Panc1 (cell line): ENCODE measurements around the gene KLHDC8A. TPM values are rescaled to one million over a fixed set of nuclear protein-coding genes. Genes with fewer than 3 reads are reported as not detected.

Experiments used
- ATAC-seq: fragments of 200-7000 bp; cut with Tn5 transposase; 2 replicates; pipeline ENCODE4 v1.9.1; 2020; ENCODE audit warnings: mild to moderate bottlenecking, moderate library complexity
- BruUV-seq: library from RNA; stranded (reverse); fragments of 400-500 nt; replicated peaks from 2 replicates; lab custom pipeline; 2021; lab: Mats Ljungman, UMichigan
- CTCF ChIA-PET: fragments of 300-600 bp; sonication (Branson Sonifier 250); formaldehyde crosslinking; loops from one replicate; lab custom pipeline; 2022; ENCODE audit warnings: antibody characterized with exemption; lab: Charles Lee
- POLR2A ChIA-PET: fragments of 300-600 bp; sonication (Branson Sonifier 250); formaldehyde crosslinking; loops from one replicate; lab custom pipeline; 2022; ENCODE audit warnings: antibody characterized with exemption; lab: Charles Lee
- DNase-seq: peaks from one replicate; pipeline ENCODE4 v3.0.0-alpha.2; 2010; ENCODE audit warnings: low read depth, low spot score
- H3K27ac ChIP-seq: 2 replicates; pipeline ENCODE4 v1.5.1; 2011; ENCODE audit warnings: mild to moderate bottlenecking, low read length, inconsistent platforms
- H3K27me3 ChIP-seq: fragments of 200-500 bp; sonication (Bioruptor generic); 2 replicates; pipeline ENCODE4 v1.6.0; 2014; ENCODE audit warnings: low read length, inconsistent platforms; ENCODE audit not compliant: control insufficient read depth, insufficient read depth
- H3K36me3 ChIP-seq: fragments of 200-500 bp; sonication (Bioruptor generic); 2 replicates; pipeline ENCODE4 v1.5.1; 2014; ENCODE audit warnings: inconsistent platforms, mild to moderate bottlenecking, low read length, moderate library complexity; ENCODE audit not compliant: control insufficient read depth, insufficient read depth
- H3K4me1 ChIP-seq: 2 replicates; pipeline ENCODE4 v1.5.1; 2011; ENCODE audit warnings: inconsistent platforms, mild to moderate bottlenecking, low read length, moderate library complexity; ENCODE audit not compliant: control insufficient read depth, insufficient read depth
- H3K4me3 ChIP-seq, 2 experiments: 2 replicates each; pipeline ENCODE4 v1.5.1; 2011 to 2012; ENCODE audit warnings: low read depth in 2 of 2, low read length in 2 of 2, mild to moderate bottlenecking in 2 of 2, inconsistent platforms in 1 of 2, moderate library complexity in 1 of 2
- H3K9me3 ChIP-seq: fragments of 200-500 bp; sonication (Bioruptor generic); 2 replicates; pipeline ENCODE4 v1.5.1; 2014; ENCODE audit warnings: low read depth, mild to moderate bottlenecking, inconsistent platforms, low read length, moderate library complexity; ENCODE audit not compliant: control insufficient read depth, insufficient read depth
- POLR2AphosphoS5 ChIP-seq: IDR thresholded peaks from 2 replicates; pipeline ENCODE4 v1.6.1; 2012; ENCODE audit warnings: mild to moderate bottlenecking, low read depth, low read length, moderate library complexity
- SIN3A ChIP-seq: IDR thresholded peaks from 2 replicates; pipeline ENCODE4 v1.6.1; 2012; ENCODE audit warnings: low read depth, mild to moderate bottlenecking, low read length, moderate library complexity, borderline replicate concordance; ENCODE audit not compliant: insufficient read depth
- TCF7L2 ChIP-seq: IDR thresholded peaks from 2 replicates; pipeline ENCODE4 v1.6.1; 2011; ENCODE audit warnings: mild to moderate bottlenecking, low read depth, low read length, inconsistent platforms
- in situ Hi-C: cut with HindIII; loops from 2 replicates; pipeline ENCODE4 v1.10.0; 2016; ENCODE audit warnings: low sequenced_read_pairs, low pct_unique_long_range_greater_than_20kb
- intact Hi-C: fragments of 100-400 bp; cut with micrococcal nuclease; formaldehyde crosslinking; loops from one replicate; pipeline ENCODE4 v1.10.0; 2022; ENCODE audit not compliant: unreplicated experiment
- total RNA-seq: library from RNA; stranded (reverse); gene quantifications from one replicate; pipeline ENCODE4 v1.2.1, GENCODE V29; 2021; ENCODE audit not compliant: unreplicated experiment
- TF ChIP-seq, protein P1 (sequence below), 2 experiments: IDR thresholded peaks; 2 replicates each; pipeline ENCODE4 v1.6.1; 2011 to 2012; ENCODE audit warnings: low read depth in 2 of 2, control low read depth in 1 of 2, low read length in 1 of 2, mild to moderate bottlenecking in 1 of 2, moderate library complexity in 1 of 2; ENCODE audit not compliant: insufficient read depth in 1 of 2
- TF ChIP-seq, protein P2 (sequence below): fragments of 450-650 bp; IDR thresholded peaks from 2 replicates; pipeline ENCODE4 v1.5.1; 2017; ENCODE audit warnings: mild to moderate bottlenecking

The KLHDC8A gene
- total RNA-seq, 1 experiment from 2014 or later = 0.31 TPM

DNA sequence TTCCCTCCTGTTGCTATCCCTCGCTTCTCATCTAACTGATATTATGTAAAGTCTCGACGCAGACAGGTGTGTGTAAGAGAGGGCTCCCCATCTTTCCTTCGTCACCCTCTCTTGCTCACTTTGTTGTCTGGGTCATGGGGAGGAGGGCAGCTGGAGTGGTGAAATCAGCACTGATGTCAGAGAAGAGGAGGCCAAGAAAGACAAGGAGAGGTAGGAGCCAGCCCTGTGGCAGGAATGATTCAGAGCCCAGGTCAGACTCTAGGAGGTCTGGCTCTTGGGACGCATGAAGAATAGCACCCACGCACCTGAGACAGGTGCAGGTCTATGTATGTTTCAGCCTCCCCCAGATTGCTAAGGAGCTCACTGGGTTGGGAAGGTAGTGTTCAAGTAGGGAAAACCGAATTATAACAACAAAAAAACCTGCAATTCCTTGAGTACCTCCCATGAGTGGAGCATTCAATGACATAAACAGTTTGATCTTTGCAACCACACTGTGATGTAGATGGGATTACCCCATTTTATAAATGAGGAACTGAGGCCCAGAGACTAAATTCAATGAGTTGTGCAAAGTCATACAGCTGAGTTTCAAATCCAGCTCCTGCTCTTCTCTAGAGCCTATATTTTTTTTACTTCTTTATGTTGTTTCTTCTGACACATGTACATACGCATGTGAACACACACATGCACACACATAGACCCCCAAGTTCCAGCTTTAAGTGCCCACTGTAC, 45.6 kb downstream of the KLHDC8A start:
- H3K27me3 ChIP-seq = no peaks in the 10 kb centered on the region
- peaks cover 41% of the 10 kb centered on the region for H3K4me1 ChIP-seq
- ATAC-seq (no peak), DNase-seq (no peak)
- H3K27ac ChIP-seq = no peak overlapping the region
- H3K4me3 ChIP-seq = no peak overlapping the region
- BruUV-seq = no TSS peak
- POLR2A ChIA-PET = no interaction called here
- CTCF ChIA-PET = no interaction called here
- H3K9me3 ChIP-seq = no peaks in the 10 kb centered on the region
- intact Hi-C loops (no loop called here), in situ Hi-C loops (no loop called here)
- no peak for TF ChIP-seq POLR2AphosphoS5
- no peak for TF ChIP-seq SIN3A
- TF ChIP-seq TCF7L2 = no peak
- TF ChIP-seq, protein P1, sequence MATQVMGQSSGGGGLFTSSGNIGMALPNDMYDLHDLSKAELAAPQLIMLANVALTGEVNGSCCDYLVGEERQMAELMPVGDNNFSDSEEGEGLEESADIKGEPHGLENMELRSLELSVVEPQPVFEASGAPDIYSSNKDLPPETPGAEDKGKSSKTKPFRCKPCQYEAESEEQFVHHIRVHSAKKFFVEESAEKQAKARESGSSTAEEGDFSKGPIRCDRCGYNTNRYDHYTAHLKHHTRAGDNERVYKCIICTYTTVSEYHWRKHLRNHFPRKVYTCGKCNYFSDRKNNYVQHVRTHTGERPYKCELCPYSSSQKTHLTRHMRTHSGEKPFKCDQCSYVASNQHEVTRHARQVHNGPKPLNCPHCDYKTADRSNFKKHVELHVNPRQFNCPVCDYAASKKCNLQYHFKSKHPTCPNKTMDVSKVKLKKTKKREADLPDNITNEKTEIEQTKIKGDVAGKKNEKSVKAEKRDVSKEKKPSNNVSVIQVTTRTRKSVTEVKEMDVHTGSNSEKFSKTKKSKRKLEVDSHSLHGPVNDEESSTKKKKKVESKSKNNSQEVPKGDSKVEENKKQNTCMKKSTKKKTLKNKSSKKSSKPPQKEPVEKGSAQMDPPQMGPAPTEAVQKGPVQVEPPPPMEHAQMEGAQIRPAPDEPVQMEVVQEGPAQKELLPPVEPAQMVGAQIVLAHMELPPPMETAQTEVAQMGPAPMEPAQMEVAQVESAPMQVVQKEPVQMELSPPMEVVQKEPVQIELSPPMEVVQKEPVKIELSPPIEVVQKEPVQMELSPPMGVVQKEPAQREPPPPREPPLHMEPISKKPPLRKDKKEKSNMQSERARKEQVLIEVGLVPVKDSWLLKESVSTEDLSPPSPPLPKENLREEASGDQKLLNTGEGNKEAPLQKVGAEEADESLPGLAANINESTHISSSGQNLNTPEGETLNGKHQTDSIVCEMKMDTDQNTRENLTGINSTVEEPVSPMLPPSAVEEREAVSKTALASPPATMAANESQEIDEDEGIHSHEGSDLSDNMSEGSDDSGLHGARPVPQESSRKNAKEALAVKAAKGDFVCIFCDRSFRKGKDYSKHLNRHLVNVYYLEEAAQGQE (IDR thresholded peaks at IDR 0.05; ENCODE audit: insufficient read depth in 1 of 2, low read depth in 2 of 2, low read length in 1 of 2) = no peak
- TF ChIP-seq, protein P2, sequence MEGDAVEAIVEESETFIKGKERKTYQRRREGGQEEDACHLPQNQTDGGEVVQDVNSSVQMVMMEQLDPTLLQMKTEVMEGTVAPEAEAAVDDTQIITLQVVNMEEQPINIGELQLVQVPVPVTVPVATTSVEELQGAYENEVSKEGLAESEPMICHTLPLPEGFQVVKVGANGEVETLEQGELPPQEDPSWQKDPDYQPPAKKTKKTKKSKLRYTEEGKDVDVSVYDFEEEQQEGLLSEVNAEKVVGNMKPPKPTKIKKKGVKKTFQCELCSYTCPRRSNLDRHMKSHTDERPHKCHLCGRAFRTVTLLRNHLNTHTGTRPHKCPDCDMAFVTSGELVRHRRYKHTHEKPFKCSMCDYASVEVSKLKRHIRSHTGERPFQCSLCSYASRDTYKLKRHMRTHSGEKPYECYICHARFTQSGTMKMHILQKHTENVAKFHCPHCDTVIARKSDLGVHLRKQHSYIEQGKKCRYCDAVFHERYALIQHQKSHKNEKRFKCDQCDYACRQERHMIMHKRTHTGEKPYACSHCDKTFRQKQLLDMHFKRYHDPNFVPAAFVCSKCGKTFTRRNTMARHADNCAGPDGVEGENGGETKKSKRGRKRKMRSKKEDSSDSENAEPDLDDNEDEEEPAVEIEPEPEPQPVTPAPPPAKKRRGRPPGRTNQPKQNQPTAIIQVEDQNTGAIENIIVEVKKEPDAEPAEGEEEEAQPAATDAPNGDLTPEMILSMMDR = no peak
- peaks cover 6% of the 10 kb centered on the region for H3K36me3 ChIP-seq

DNA sequence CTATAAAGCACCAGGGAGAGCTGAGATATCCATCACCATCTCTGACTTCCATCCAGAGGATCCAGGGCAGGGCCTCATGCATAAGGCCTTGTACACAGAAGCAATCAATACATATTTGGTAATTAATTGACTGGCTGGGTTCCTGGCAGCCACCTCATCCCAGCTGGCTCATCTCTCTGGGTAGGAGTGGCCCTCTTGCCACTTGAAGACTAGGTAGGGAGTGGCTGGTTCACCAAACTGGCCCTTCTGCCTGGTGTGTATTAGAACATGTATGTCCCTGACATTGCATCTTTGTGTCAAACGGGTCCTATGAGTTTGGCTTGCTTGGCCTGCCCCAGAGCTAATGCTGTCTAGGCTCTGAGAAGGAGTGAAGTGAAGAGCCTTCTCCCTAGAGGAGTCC, 47.0 kb downstream of the KLHDC8A start:
- in situ Hi-C loops = no loop called here
- Histone ChIP-seq H3K36me3 (peaks cover 7% of the 10 kb centered on the region), H3K4me3 (no peak overlapping the region), H3K27me3 (no peaks in the 10 kb centered on the region), H3K4me1 (peaks cover 28% of the 10 kb centered on the region), H3K9me3 (no peaks in the 10 kb centered on the region), H3K27ac (no peak overlapping the region)
- ATAC-seq = no peak
- DNase-seq = no peak
- ChIA-PET CTCF (no interaction called here), POLR2A (no interaction called here)
- BruUV-seq = no TSS peak
- TF ChIP-seq SIN3A (no peak), TCF7L2 (no peak), POLR2AphosphoS5 (no peak)
- TF ChIP-seq, protein P2 = no peak
- TF ChIP-seq, protein P1 (IDR thresholded peaks at IDR 0.05; ENCODE audit: insufficient read depth in 1 of 2, low read depth in 2 of 2, low read length in 1 of 2) = no peak
- intact Hi-C loops = no loop called here
